GM21717 (cell line): ENCODE data around the gene AFF3.
"Not testable (repeated sequence)": the region's sequence is repeated elsewhere in the genome, so short reads cannot be mapped to it uniquely, and the experiment has no call there.

Source experiments
- ATAC-seq: cut with Tn5 transposase; IDR thresholded peaks from one replicate; pipeline ENCODE4 v1.9.1; 2021; ENCODE audit warnings: mild to moderate bottlenecking, moderate library complexity; ENCODE audit not compliant: unreplicated experiment

Gene AFF3

DNA sequence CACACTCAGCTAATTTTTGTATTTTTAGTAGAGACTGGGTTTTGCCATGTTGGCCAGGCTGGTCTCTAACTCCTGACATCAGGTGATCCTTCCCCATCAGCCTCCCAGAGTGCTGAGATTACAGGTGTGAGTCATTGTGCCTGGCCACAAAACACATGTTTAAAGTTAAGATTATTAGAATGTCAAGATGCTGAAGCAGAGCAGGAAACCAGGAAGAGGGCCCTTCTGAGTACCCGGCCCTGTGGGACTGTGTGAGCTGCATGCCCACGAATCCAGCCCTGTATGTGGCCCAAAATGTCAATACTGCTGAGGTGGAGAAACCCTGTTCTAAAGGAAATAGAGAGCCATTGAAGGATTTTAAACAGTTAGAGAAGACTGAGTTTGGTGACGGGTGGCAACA, 621.6 kb downstream of the AFF3 start:
- ATAC-seq = no peak

DNA sequence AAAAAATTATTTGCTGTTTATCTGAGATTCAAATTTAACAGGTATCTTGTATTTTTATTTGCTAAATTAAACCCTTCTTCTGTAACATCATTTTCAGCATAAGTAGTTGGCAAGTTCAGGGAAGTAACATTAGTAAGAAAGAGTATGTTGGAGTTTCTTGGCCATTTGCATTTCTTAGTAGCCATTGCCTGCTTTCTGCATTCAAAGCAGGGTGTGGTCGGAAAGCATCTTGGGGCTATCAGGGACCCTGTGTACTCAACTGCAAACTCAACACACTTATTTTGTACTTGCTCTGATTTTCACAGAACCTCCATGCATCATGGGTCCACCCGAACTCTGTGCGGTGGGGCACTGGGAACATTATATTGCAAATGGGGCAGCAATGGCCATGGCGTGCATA, 622.2 kb downstream of the AFF3 start:
- ATAC-seq = no peak

DNA sequence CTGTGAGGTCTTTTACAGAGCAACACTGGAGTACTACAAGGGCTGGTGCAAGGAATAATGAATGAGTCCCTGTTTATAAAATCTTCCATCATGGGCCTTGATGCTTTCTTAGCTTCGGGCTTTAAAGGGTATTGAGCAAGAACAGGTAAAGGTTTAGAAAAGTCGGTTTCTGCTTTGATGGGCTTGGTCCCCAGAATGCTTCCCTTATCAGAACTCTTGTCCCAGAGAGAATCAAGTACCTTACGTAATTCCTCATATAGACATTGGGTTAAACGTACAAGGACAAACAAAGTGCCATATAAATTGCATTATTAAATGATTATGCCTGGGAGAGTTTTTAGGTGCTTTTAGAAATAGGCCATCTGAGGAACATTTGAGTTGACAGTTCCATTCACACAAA, 628.0 kb downstream of the AFF3 start:
- ATAC-seq = no peak

DNA sequence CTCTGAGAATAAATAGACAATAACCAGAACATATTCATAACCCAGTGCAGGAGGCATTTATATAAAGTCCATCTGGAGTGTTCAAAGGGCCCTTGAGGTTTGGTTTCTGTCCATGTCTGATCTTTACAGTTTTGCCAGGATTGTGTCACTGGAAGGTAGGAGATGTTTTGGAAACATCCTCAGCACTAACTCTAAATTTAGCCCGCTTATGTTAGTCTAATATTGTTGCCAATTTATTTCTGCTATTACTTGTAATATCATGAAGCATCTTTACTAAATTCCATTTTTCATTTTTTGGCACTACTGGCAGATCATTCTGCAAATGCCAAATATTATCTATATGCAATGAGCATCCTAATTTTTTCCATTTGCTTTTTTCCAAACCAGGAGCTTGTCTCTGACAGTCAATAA, 630.2 kb downstream of the AFF3 start:
- no peak for ATAC-seq

DNA sequence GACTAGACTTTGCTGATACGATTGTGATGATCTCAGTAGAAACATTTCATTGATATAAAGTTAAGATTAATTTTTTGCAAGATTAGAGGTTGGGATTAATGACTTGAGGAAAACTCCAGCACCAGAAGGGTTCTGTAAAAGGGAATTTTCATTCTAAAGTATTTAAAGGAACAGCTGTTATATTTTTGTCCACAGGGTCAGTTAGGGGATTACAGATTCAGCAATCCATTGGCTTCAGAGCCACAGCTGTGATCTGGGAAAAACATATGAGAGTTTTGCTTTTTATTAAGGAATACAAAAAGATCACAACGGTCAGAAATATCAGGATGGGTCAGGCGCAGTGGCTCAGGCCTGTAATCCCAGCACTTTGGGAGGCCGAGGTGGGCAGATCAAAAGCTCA, 633.0 kb downstream of the AFF3 start:
- ATAC-seq = no peak

DNA sequence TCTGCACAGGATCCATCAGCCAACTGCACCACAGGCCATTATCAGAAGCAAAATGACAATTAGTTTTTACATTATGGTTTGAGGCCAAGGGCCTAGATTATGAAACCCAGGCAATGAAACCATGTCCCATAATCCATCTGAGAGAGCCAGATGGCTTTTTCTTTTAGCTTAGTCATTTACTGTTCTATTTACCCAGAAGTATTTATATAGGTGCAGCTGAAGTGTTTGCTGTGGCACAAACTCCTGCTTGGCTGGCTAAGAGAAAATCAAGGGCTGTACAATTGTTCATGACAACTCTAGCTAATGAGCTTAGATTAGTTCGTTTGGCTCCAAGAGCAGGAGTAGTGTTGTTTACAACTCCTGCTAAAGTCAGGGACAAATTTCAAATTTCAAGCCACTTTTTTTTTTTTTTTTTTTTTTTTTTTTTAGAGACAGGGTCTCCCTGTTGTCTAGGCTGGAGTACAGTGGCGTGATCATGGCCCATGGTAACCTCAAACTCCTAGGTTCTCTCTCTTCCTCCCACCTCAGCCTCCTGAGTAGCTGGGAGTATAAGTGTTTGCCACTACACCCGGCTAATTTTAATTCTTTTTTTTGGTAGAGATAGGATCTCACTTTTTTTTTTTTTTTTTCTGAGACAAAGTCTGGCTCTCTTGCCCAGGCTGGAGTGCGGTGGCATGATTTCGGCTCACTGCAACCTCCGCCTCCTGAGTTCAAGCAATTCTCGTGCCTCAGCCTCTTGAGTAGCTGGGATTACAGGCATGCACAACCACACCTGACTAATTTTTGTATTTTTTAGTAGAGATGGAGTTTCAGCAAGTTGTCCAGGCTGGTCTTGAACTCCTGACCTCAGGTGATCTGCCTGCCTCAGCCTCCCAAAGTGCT, 634.2 kb downstream of the AFF3 start:
- no peak for ATAC-seq

DNA sequence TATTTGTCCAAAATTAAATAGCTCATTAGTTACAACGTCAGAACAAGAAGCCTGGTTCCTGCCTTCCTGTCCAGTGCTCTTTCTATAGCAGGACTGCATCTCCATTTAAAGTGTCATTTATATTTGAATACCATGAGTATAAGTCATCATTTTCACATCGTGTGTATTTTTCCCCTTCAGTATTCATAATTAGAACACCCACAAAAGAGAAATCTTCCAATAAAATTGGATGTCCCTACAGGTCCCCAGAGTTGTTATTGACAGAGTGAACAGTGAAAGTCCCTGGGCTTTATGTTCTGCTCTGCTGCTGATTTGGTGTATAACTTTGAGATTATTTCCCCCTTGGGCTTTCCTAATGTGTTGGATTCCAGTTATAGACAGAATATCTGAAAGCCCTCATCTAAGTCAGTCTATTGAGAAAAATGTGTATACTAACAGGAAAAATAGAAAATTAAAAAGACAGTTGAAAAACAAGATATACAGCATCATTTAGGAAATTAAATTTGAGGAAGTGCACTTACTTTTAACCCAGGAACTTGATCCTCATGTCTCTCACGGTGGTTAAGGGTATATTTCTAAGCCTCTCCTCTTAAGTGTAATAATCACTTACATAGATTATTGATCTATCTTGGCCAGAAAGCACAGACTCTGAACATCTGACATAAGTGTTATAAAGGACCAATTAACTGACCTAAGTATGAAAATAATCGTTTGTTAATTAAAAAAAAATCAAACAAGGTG, 637.4 kb downstream of the AFF3 start:
- ATAC-seq = no peak

DNA sequence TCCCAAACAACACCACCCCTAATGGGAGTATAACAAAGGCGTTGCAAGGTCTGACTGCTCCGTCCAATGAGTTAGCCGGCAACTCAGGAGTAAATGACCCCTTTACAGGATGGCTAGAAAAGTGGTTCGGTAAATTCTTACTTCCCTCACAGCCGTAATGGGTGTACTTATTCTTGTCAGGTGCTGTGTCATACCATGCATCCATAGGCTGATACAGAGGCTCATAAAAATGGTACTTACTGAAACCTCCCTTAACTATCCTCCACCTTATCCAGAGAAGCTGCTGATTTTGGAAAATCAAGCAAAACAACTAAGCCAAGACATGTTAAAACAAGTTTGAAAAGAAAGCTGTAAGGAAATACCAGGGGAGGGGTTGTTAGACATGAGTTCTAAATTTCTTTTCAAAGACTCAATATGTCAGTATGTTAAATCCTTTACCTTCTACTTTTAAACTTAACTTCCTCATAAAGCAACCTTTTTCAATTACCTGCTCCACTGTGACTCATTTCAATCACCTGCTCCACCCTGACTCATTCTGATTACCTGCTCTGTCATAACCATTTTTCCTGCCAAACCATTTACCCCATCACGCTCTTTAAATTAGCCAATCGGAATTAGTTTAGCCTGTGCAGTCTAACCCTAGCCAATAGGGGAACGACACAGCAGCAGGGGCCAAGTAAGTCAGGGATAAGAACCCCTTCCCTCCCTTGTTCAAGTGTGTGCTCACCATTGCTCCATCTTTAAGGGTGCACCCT, 638.6 kb downstream of the AFF3 start:
- ATAC-seq = not testable (repeated sequence)

DNA sequence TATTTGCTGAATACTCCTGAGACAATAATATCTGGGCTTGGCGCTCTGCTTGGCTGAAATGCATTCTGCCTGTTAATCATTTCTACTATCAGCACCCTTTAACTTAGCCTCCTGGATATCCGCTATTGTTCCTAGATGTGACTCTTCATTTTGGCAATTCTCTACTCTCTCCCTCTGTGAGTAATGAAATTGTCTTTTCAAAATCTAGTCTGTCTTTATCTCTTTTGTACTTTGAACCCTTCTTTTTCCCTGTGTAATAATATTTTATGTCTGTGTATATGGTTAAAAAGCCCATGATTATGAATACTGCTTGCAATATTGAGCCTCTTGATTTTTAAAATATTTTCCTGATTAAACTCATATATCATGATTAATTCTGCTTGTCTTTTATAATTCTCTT, 646.4 kb downstream of the AFF3 start:
- no peak for ATAC-seq
